Measurements from ENCODE around the gene KDM6A. TPM values are rescaled to one million over a fixed set of nuclear protein-coding genes. Genes with fewer than 3 reads are reported as not detected.
"Not testable (repeated sequence)": the region's sequence is repeated elsewhere in the genome, so short reads cannot be mapped to it uniquely, and the experiment has no call there.

Gene KDM6A
- 41.1 TPM for total RNA-seq

- DNase-seq (ENCODE audit: low spot score) = peak; percentile 100
Measured at GRCh38 chrX:44872821-44873414, at the start of gene KDM6A. Gene KDM6A, plus strand, starts transcription at chrX:44873188. Its CDS starts 364 bp downstream, at chrX:44873552.

GRCh38 chrX:44823193-44823592 is 49.8 kb upstream of the KDM6A start:
- DNase-seq (ENCODE audit: low spot score) = not testable (repeated sequence)

GRCh38 chrX:44828008-44828605 is 44.9 kb upstream of the KDM6A start:
- peak; percentile 14 for DNase-seq (ENCODE audit: low spot score)

- DNase-seq (ENCODE audit: low spot score) = no peak
Measured at GRCh38 chrX:44829832-44830231, 43.2 kb upstream of the KDM6A start.

- DNase-seq (ENCODE audit: low spot score) = no peak
Measured at GRCh38 chrX:44842550-44843317, 30.3 kb upstream of the KDM6A start.

GRCh38 chrX:44843318-44843702 is 29.7 kb upstream of the KDM6A start:
- DNase-seq (ENCODE audit: low spot score) = no peak

- DNase-seq (ENCODE audit: low spot score) = no peak
Measured at GRCh38 chrX:44843753-44844152, 29.2 kb upstream of the KDM6A start, which contains the start of gene DUSP21. Gene DUSP21, plus strand, starts transcription at chrX:44844021. Its CDS starts 112 bp downstream, at chrX:44844133.

- DNase-seq (ENCODE audit: low spot score) = no peak
Measured at GRCh38 chrX:44844204-44844603, 28.8 kb upstream of the KDM6A start.

- not testable (repeated sequence) for DNase-seq (ENCODE audit: low spot score)
Measured at GRCh38 chrX:44850891-44851290, 22.1 kb upstream of the KDM6A start.

GRCh38 chrX:44871114-44871645 is 1.8 kb upstream of the KDM6A start:
- DNase-seq (ENCODE audit: low spot score) = no peak

GRCh38 chrX:44871931-44872820 is 812 bp upstream of the KDM6A start:
- DNase-seq (ENCODE audit: low spot score) = no peak

- peak; percentile 59 for DNase-seq (ENCODE audit: low spot score)
Measured at GRCh38 chrX:44873415-44874276, 658 bp downstream of the KDM6A start.

GRCh38 chrX:44874420-44875184 is 1.6 kb downstream of the KDM6A start:
- no peak for DNase-seq (ENCODE audit: low spot score)

GRCh38 chrX:44875185-44875489 is 2.1 kb downstream of the KDM6A start:
- no peak for DNase-seq (ENCODE audit: low spot score)

GRCh38 chrX:44876086-44876485 is 3.1 kb downstream of the KDM6A start:
- DNase-seq (ENCODE audit: low spot score) = no peak

GRCh38 chrX:44876767-44877166 is 3.8 kb downstream of the KDM6A start:
- DNase-seq (ENCODE audit: low spot score) = no peak

- no peak for DNase-seq (ENCODE audit: low spot score)
Measured at GRCh38 chrX:44878780-44879179, 5.8 kb downstream of the KDM6A start.

- DNase-seq (ENCODE audit: low spot score) = no peak
Measured at GRCh38 chrX:44881549-44881948, 8.6 kb downstream of the KDM6A start.

- DNase-seq (ENCODE audit: low spot score) = no peak
Measured at GRCh38 chrX:44882635-44883034, 9.6 kb downstream of the KDM6A start.

- DNase-seq (ENCODE audit: low spot score) = no peak
Measured at GRCh38 chrX:44884944-44885343, 12.0 kb downstream of the KDM6A start.
